HUDEP-2 (cell line): ENCODE results near the gene NCCRP1.

Experiments used
- DNase-seq, 76 experiments: peaks; one replicate each; lab custom pipeline; 2025; ENCODE audit not compliant: unreplicated experiment in 76 of 76; lab: John Stamatoyannopoulos, UW

The NCCRP1 gene

GRCh38 chr19:39178296-39179006 lies 18.3 kb upstream of the NCCRP1 start:
- DNase-seq, result no peak

- no peak for DNase-seq
These were observed 17.0 kb upstream of the NCCRP1 start for GRCh38 chr19:39179754-39180153.

- no peak for DNase-seq
These were observed 16.0 kb upstream of the NCCRP1 start for GRCh38 chr19:39180749-39181148.

GRCh38 chr19:39181500-39182173 lies 15.1 kb upstream of the NCCRP1 start:
- DNase-seq, result no peak

GRCh38 chr19:39182174-39182505 lies 14.6 kb upstream of the NCCRP1 start:
- no peak for DNase-seq

GRCh38 chr19:39183104-39183503 lies 13.7 kb upstream of the NCCRP1 start:
- DNase-seq, result no peak

- DNase-seq, result no peak
These were observed 10.4 kb upstream of the NCCRP1 start for GRCh38 chr19:39186391-39186790.

GRCh38 chr19:39187552-39187943 lies 9.2 kb upstream of the NCCRP1 start:
- no peak for DNase-seq

- DNase-seq, result no peak
These were observed 7.8 kb upstream of the NCCRP1 start for GRCh38 chr19:39188960-39189359.

GRCh38 chr19:39190768-39191167 lies 6.0 kb upstream of the NCCRP1 start:
- no peak for DNase-seq

GRCh38 chr19:39192846-39193245 lies 3.9 kb upstream of the NCCRP1 start:
- no peak for DNase-seq

GRCh38 chr19:39193803-39194202 lies 3.0 kb upstream of the NCCRP1 start:
- no peak for DNase-seq

- no peak for DNase-seq
These were observed 1.8 kb upstream of the NCCRP1 start for GRCh38 chr19:39194832-39195542.

- DNase-seq, result no peak
These were observed 1.0 kb upstream of the NCCRP1 start for GRCh38 chr19:39195755-39196154.

- DNase-seq, result no peak
These were observed 444 bp upstream of the NCCRP1 start for GRCh38 chr19:39196320-39196719.

- DNase-seq, result no peak
These were observed 1.0 kb downstream of the NCCRP1 start for GRCh38 chr19:39197808-39198207.

- peak in 5 of 76 experiments; percentile 16 to 42 (median 31) for DNase-seq
These were observed 2.3 kb downstream of the NCCRP1 start for GRCh38 chr19:39199025-39199424.

- DNase-seq, result no peak
These were observed 3.5 kb downstream of the NCCRP1 start for GRCh38 chr19:39200066-39200802.

GRCh38 chr19:39200803-39201115 lies 4.0 kb downstream of the NCCRP1 start:
- DNase-seq, result no peak

- DNase-seq, result no peak
These were observed 6.2 kb downstream of the NCCRP1 start for GRCh38 chr19:39202998-39203355.
